ENCODE results near the gene TLE6.
"Not testable (repeated sequence)": the region's sequence is repeated elsewhere in the genome, so short reads cannot be mapped to it uniquely, and the experiment has no call there.

Gene TLE6

DNA sequence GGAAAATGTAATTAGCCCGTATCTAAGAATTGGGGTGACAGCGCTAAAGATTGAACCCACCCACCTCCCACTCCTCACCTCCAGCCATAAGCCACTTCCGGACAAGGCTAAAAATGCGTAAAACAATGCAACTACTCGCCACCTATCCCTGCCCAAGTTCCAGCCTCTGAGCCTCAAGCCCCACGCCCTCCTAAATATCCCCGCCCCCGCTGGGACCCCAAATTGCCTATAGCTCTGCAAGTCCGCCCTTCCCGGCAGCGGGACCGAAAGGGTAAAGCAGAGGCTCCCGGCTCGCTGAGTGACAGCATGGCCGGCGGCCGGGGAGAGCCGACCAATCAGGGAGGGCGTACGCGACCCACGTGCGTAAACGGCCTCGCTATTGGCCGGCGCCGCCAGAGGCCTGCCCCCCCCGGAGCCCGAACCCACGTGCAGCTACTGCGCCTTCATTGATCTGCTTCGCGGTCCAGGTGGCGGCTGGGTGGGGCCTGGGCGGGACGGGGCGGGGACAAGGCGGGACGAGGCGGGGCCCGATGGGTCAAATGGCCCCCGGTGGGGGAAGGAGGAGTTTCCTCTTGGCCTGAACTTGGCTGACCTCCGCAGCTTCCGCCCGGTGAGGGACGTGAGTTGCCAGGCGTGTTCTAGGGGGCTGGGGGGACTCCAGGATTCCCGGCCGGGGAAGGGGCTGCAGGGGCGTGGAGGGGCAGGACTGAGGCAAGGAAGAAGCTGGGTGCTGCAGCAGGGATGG is at the start of gene TLE6:
Gene TLE6, plus strand, starts transcription at position 564 of the 745 bp plus-strand sequence. CDS start 670 bp downstream, outside the sequence.
- FAIRE-seq = no peak

DNA sequence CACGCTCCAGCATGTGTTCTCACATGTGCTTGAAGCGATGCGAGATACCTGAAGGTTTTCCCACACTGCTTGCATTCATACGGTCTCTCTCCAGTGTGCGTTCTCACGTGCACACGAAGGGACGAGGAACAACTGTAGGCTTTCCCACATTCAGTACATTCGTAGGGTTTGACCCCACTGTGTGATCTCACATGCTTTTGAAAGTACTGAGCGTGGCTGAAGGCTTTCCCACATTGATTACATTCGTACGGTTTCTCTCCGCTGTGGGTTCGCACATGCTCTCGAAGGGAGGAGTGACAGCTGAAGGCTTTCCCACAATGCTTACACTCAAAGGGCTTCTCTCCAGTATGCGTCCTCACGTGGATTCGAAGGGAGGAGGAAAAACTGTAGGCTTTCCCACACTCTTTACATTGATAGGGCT is 43.9 kb upstream of the TLE6 start:
- FAIRE-seq = no peak

DNA sequence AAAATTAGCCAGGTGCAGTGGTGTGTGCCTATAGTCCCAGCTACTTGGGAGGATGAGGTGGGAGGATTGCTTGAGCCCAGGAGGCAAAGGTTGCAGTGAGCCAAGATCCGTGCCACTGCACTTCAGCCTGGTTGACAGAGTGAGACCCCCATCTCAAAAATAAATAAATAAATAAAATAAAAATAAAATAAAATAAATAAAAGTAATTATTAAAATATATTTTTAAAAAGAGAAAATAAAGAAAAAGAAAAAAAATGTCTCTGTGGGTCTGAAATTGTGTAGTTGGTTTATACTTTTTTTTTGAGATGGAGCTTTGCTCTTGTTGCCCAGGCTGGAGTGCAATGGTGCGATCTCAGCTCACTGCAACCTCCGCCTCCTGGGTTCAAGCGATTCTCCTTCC is 41.5 kb upstream of the TLE6 start:
- FAIRE-seq = not testable (repeated sequence)

DNA sequence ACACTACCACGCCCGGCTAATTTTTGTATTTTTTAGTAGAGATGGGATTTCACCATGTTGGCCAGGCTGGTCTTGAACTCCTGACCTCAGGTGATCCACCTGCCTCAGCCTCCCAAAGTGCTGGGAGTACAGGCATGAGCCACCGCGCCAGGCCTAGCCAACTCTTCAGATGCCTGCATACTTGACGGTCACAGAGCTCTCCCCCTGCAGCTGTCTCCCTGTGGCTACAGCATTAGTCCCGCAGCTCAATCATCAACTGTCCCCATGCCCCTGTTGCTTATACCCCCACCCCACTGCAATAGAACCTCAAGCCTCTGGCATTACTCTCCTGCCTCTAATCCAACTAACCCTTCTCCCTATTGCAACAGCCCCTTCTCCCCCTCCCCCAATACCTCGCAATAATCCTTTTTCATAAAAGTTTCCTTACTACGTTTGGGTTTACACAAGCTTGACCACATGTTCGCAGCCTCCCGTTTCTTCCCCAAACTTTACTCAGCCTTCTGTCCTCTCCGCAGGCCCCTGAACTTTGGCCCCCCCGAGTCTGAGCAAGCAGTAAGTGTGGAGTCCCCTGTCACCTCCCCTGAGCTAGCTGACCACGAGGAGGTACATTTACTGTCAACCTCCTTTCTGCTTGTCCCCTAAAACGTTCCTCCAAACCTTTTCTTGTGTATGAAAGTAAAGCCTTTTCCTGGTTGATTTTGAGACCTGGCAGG is 34.3 kb upstream of the TLE6 start:
- no peak for FAIRE-seq

DNA sequence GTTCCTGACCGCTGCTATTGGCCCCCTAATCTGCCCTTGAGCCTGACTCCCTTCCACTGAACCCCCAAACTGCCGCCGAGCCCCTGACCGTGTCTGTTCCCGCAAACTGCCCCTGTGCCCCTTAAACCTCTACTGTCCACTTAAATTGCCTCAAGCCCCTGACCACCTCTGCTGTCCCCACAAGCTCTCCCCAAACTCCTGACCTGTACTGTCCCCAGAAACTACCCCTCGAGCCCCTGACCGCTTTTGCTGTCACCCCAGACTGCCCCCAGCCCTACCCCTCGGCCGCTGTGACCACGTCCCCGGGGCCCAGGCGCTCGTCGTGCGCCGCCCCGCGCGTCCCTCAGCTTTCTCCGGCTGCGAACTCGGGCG is 33.0 kb upstream of the TLE6 start:
- FAIRE-seq = no peak

DNA sequence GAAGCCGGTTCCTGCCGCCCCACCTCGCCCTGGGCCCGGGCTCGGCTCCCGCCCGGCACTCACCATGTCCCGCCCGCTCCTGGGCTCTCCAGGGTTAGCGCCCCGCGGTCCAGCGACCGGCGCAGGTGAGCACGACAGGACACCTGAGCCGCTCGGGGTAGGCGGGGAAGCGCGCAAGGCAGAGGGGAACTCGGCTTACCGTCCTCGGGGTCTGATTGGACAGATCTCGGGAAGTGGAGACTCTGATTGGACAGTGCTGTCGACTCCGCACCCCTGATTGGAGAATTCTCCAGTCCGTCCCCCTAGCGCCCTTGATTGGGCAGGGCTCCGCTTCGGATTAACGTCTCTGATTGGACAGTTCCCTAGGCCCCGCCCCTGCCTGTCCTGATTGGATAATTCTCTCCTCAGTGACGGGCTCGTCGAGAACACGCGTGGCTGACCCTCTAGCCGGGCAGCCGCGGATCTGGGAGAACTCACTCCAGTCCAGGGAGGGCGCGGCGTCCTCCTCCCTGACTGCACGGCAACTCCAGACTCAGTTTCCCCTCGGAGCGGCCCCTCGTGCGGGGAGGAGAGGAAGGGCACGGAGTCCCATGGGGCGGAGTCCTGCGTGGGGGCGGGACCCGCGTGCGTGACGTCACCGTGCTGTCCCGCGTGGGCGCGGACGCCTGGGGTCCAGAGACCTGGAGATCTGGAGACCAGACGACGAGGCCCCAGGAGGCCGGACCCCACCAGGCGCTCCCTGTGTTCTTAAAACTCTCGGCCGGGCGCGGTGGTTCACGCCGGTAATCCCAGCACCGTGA is 32.4 kb upstream of the TLE6 start, which contains the start of gene ZNF77:
Gene ZNF77, minus strand, starts transcription at position 197 of the 800 bp plus-strand sequence. Its CDS starts 131 bp downstream, at position 66.
- FAIRE-seq = peak; percentile 99

DNA sequence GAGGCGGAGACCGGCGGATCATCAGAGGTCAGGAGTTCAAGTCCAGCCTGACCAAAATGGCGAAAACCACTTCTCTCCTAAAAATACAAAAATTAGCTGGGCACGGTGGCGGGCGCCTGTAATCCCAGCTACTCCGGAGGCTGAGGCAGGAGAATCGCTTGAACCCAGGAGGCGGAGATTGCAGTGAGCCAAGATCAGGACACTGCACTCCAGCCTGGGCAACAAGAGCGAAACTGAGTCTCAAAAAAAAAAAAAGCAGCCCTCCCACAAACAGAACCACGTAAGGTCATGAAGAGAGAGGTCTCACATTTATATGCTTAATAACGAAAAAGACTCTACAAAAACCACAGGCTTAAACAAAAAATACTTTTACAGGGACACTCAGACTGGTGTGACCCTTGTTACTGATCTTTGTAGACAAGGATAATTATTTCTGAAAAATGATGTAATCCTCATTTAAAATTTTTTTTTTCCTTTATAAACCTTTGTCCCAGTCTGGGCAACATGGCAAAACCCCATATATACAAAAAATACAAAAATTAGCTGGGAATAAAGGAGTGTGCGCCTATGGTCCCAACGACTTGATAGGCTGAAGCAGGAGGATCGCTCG is 31.7 kb upstream of the TLE6 start:
- no peak for FAIRE-seq

DNA sequence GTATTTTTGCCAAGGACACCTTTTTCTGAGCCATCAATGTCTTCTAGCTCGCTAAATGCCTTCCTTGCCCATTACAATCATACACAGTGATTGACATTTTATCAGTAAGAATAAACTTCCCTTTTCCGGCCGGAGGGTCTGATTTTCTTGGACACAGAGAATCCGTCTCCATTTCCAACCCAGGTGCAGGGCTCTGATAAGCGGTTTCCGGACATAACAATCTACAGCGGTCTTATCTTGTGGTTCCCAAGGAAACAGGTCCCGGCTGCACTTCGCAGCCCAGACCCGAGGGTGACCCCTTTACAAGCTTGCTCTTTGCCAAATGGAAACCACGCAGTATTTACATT is 27.5 kb upstream of the TLE6 start:
- no peak for FAIRE-seq

DNA sequence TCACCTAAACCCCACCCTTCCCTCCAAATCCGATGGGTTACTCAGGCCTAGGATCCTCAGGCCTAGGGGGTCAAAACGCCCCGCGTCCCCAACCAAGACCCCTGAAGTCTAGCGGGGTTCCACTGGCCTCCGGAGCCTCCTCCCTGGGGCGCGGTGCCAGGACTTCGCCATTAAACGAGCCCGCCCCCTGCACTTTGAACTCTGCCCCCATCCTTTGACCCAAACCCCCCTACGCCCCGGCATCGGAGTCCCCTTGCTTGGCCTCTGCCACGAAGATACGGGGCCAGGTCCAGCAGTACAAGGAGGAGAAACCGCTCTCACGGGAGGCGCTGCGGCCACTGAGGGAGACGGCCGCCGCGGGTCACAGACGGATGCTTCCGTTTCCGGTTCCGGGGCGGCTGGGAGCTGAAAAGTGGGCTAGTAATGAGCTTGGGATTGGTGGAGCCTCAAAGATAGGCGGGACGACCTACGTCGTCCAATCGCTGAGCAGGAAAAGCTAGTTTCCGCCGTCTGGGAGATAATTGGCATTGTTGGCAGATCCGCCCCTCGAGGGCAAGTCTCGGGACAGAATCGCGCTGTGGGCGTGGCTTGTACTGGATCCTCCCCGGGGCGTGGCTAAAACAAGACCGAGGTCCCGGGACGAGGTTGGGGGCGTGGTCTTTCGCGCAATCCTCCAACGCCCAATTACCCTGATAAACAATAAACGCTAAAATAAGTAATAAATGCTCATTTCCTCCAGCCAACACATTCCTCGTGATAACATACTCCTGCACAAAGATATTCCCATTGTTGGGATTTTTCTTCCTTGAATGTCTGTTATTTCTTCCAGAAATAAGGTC is 26.9 kb upstream of the TLE6 start:
- peak; percentile 95 for FAIRE-seq

DNA sequence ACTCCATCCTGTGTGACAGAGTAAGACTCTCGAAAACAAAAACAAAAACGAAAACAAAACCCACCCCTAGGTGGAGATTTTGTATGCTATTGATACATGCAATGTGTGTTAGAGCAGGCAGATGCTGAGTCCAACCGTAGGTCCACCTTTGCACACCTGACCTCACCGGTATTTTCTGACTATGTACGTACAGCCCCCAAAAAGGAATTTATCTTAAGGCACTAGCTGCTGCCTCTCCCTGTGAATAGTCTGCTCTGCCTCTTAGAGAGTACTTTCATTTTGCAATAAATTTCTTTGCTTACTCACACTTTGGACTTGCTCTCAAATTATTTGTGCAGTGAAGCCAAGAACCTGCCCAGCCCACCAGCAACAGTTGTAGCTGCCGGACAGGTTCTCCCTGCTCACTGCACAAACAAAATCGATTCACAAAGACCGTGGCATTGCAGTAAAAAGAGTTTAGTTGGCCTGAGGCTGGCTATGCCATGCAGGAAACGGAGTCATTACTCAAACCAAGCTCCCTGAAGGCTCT is 24.3 kb upstream of the TLE6 start:
- FAIRE-seq = no peak

DNA sequence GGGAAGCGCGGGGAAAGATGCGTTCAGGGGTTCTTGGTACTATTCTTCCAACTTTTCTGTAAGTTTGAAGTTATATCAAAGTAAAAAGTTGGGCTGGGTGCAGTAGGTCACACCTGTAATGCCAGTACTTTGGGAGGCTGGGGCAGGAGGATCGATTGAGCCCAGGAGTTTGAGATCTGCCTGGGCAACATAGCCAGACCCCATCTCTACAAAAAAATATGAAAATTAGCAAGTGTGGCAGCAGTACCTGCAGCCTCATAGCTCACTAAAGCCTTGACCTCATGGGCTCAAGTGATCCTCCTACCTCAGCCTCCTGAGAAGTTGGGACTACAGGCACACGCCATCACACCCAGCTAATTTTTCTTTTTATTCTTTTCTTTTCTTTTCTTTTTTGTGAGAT is 20.2 kb upstream of the TLE6 start:
- no peak for FAIRE-seq

DNA sequence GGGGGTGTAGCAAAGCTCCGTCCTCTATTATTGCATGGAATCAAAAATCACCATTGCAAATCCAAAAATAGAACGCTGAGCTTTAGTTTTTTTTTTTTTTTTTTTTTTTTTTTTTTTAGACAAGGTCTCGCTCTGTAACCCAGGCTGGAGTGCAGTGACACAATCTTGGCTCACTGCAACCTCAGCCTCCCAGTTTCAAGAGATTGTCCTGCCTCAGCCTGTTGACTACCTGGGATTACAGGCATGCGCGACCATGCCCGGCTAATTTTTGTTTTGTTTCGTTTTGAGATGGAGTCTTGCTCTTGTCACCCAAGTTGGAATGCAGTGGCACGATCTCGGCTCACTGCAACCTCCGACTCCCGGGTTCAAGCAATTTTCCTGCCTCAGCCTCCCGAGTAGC is 17.2 kb upstream of the TLE6 start:
- FAIRE-seq = no peak

DNA sequence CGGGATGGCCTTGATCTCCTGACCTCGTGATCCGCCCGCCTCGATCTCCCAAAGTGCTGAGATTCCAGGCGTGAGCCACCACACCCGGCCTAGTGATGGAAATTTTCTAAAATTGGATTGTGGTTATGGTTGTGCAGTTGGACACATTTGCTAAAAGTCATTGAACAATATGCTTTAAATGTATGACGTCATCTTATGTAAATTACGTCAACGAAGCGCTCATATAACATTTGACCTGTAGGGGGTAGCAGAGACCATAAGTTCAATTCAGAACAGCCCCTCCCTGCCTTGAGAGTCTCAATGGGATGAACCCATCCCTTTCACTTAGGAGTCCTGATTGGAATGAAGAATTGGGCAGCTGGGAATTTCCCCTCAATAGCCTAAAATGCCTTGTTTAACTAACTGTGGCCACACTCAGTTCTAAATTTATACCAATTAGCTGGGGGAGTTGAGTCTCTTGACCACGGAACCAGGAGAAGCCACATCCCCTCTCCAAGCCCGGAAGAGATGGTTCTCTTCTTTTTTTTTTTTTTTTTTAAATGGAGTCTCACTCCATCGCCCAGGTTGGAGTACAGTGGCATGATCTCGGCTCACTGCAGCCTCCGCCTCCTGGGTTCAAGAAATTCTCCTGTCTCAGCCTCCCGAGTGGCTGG is 15.2 kb upstream of the TLE6 start:
- peak; percentile 98 for FAIRE-seq

DNA sequence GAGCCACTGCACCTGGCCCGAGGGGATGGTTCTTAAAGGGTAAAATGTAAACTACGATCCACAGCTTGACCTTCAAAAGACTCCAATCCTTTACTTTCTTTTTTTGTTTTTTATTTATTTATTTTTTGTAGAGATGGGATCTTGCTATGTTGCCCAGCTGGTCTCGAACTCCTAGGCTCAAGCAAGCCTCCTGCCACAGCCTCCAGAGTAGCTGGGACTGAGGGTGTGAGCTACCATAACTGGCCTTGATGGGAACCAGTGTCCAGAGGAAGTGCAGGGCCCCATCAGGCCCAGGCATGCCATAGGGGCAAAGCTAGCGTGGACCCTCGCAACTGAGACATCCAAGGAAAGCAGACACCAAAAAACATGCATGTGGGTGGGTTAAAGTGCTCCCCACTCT is 14.2 kb upstream of the TLE6 start:
- FAIRE-seq = no peak

DNA sequence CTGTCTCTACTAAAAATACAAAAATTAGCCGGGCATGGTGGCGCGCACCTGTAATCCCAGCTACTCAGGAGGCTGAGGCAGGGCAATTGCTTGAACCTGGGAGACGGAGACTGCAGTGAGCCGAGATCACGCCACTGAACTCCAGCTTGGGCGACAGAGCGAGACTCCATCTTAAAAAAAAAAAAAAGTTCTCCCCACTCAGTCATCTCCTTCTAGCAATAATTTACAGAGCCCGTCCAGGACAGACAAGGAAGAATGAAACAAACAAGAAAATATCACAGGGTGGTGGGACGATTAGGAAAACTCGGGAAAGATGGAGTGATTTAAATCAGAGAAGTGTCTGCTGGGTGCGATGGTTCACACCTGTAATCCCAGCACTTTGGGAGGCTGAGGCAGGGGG is 13.7 kb upstream of the TLE6 start:
- FAIRE-seq = not testable (repeated sequence)

DNA sequence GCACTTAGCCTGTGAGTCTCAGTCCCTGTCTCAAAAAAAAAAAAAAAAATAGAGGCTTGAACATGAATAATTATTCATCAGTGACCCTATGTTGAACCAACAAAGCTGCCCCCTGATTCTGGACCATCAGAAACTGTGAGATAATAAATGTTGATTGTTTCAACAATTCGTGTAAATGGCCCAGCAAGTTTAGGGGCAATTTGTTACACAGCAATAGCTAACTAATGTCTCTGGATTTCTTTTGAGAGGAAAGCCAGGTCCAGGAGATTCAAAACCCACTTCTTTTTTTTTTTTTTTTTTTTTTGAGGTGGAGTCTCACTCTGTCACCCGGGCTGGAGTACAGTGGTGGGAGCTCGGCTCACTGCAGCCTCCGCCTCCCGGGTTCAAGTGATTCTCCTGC is 12.5 kb upstream of the TLE6 start:
- no peak for FAIRE-seq

DNA sequence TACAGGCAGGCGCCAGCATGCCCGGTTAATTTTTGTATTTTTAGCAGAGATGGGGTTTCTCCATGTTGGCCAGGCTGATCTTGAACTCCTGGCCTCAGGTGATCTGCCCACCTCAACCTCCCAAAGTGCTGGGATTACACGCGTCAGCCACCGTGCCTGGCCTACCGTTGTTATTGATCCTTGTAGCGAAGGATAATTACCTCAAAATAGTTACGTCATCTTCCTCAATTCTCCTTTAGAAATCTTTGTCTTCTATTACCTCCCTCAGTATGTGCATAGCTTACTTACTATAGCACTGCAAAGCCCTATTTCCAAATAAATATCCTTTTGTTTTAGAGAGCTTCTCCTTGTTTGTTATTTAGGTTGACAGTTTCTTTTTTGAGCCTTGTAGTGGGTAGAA is 9.4 kb upstream of the TLE6 start:
- no peak for FAIRE-seq

DNA sequence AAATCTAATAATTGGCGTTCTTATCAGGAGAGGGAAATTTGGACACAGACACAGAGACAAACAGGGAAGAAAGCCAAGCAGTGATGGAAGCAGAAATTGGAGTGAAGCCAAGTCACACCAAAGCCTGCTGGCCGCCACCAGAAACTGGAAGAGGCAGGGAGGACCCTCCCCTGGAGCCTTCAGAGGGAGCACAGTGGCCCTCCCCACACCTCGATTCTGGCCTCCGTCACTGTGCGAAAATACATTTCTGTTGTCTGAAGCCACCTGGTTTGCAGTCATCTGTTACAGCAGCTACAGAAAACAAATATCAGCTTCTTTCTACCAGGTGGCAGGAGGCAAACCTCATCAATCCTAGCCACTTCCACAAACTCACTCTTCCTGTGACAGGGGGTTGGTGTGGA is 8.3 kb upstream of the TLE6 start:
- FAIRE-seq = no peak

DNA sequence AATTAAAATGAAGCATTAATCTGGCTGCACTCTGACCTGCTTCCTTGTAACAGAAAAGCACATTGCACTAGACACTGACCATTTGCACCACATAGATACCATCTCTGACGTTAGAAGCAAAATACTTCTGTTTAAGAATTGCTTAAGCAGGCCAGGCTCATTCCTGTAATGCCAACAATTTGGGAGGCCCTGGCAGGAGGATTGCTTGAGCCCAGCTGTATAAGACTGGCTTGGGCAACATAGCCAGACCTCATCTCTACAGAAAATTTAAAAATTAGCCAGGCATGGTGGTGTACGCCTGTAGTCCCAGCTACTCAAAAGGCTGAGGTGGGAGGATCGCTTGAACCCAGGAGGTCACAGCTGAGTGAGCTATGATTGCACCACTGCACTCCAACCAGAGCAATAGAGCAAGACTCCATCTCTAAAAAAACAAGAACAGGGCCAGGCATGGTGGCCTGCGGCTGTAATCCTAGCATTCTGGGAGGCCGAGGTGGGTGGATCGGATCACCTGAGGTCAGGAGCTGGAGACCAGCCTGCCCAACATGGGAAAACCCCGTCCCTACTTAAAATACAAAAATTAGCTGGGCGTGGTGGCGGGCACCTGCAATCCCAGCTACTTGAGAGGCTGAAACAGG is 7.0 kb upstream of the TLE6 start:
- FAIRE-seq = no peak

DNA sequence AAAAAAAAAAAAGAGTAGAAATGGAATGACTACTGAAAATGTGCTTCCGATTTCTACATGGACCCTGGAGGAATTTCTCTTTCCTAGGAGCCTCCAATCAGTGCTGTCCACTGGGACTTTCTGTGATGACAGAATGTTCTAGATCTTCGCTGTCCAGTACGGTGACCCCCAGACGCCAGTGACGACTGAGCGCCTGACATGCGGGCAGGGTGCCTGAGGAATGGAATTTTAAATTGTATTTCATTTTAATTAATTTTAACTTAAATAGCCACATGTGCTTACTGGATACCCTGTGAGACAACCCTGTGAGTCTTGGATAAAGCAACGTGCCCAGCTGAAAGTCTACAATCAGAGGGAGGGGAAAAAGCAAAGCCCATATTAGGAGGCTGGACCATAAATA is 4.1 kb upstream of the TLE6 start:
- no peak for FAIRE-seq

All from islet of Langerhans (tissue), 1 donor.